ENCODE data around the gene EEPD1.

GRCh38 chr7:36313607-36314006 lies 160.6 kb downstream of the EEPD1 start:
- TF ChIP-seq CTCF (IDR thresholded peaks at IDR 0.05), result no peak
- no peak for TF ChIP-seq POLR2A (IDR thresholded peaks at IDR 0.05)
- no peak for TF ChIP-seq EP300 (IDR thresholded peaks at IDR 0.05)

All from ovary (tissue), 3 donors.